Subcutaneous abdominal adipose tissue (tissue), 5 donors: Measurements from ENCODE around the gene ZBTB42.
A peak's percentile ranks its signal among the peaks of the same experiment; 100 is the strongest.

Experiments used
- H3K27ac ChIP-seq: one replicate; pipeline ENCODE4 v1.7.0; 2013; ENCODE audit warnings: low read depth, mild to moderate bottlenecking, inconsistent platforms, low read length, moderate library complexity
- H3K27me3 ChIP-seq, 5 donors: one replicate each; pipeline ENCODE4 v1.7.0; 2013; ENCODE audit warnings: low read length in 5 of 5, inconsistent platforms in 1 of 5; ENCODE audit not compliant: control insufficient read depth in 5 of 5, insufficient read depth in 4 of 5
- H3K36me3 ChIP-seq, 5 donors: one replicate each; pipeline ENCODE4 v1.7.0; 2013; ENCODE audit warnings: low read length in 5 of 5; ENCODE audit not compliant: control insufficient read depth in 5 of 5, insufficient read depth in 5 of 5
- H3K4me1 ChIP-seq, 5 donors: one replicate each; pipeline ENCODE4 v1.7.0; 2013; ENCODE audit warnings: low read length in 5 of 5, mild to moderate bottlenecking in 3 of 5, moderate library complexity in 1 of 5; ENCODE audit not compliant: control insufficient read depth in 5 of 5, insufficient read depth in 5 of 5
- H3K4me3 ChIP-seq, 5 donors: one replicate each; pipeline ENCODE4 v1.7.0; 2013; ENCODE audit warnings: low read length in 5 of 5, low read depth in 1 of 5
- H3K9ac ChIP-seq, 5 donors: one replicate each; pipeline ENCODE4 v1.7.0; 2013; ENCODE audit warnings: low read length in 5 of 5, mild to moderate bottlenecking in 4 of 5, moderate library complexity in 3 of 5
- H3K9me3 ChIP-seq, 5 donors: one replicate each; pipeline ENCODE4 v1.7.0; 2013; ENCODE audit warnings: low read length in 5 of 5; ENCODE audit not compliant: control insufficient read depth in 5 of 5
- donor health status: healthy.
- donor health status: healthy.
- donor health status: healthy.
- donor health status: healthy.
- donor health status: healthy.

ZBTB42 gene

GRCh38 chr14:104800771-104801519 lies at the start of gene ZBTB42:
Gene ZBTB42, plus strand, starts transcription at chr14:104801101. Its CDS starts 97 bp downstream, at chr14:104801198.
- no peaks in the 10 kb centered on the region for H3K9me3 ChIP-seq
- no peaks in the 10 kb centered on the region for H3K36me3 ChIP-seq
- H3K27ac ChIP-seq, result peak within 1 kb of the TSS; percentile 97
- peak within 1 kb of the TSS; percentile 40 to 78 (median 75) for H3K4me3 ChIP-seq
- H3K4me1 ChIP-seq, result peaks cover 16 to 69% (median 58%) of the 10 kb centered on the region in 5 donors
- H3K27me3 ChIP-seq, result no peaks in the 10 kb centered on the region
- peak within 1 kb of the TSS; percentile 56 to 92 (median 84) for H3K9ac ChIP-seq

GRCh38 chr14:104751539-104752422 lies 49.1 kb upstream of the ZBTB42 start:
- Histone ChIP-seq H3K27ac (peak overlapping the region; percentile 60), H3K4me1 (peaks cover 11 to 62% (median 51%) of the 10 kb centered on the region in 5 donors), H3K9ac (peak overlapping the region in 4 of 5 donors; percentile 34 to 74 (median 64)), H3K36me3 (peaks cover 0 to 16% (median 15%) of the 10 kb centered on the region in 5 donors), H3K9me3 (no peaks in the 10 kb centered on the region), H3K4me3 (peak overlapping the region; percentile 64 to 93 (median 78)), H3K27me3 (no peaks in the 10 kb centered on the region)

GRCh38 chr14:104752423-104752734 lies 48.5 kb upstream of the ZBTB42 start:
- Histone ChIP-seq H3K36me3 (peaks cover 0 to 22% (median 21%) of the 10 kb centered on the region in 5 donors), H3K4me3 (peak overlapping the region; percentile 64 to 93 (median 78)), H3K27me3 (no peaks in the 10 kb centered on the region), H3K27ac (peak overlapping the region; percentile 60), H3K9me3 (no peaks in the 10 kb centered on the region), H3K4me1 (peaks cover 11 to 56% (median 45%) of the 10 kb centered on the region in 5 donors), H3K9ac (peak overlapping the region in 4 of 5 donors; percentile 34 to 74 (median 64))

- Histone ChIP-seq H3K9ac (peak within 1 kb of the TSS in 4 of 5 donors; percentile 91 to 95 (median 93)), H3K27me3 (no peaks in the 10 kb centered on the region), H3K9me3 (no peaks in the 10 kb centered on the region), H3K4me3 (peak within 1 kb of the TSS; percentile 78 to 97 (median 93)), H3K36me3 (peaks cover 0 to 27% (median 27%) of the 10 kb centered on the region in 5 donors), H3K27ac (peak within 1 kb of the TSS; percentile 60), H3K4me1 (peaks cover 11 to 51% (median 43%) of the 10 kb centered on the region in 5 donors)
Measured at GRCh38 chr14:104752735-104753527, 48.0 kb upstream of the ZBTB42 start, which contains the start of gene SIVA1. Gene SIVA1, plus strand, starts transcription at chr14:104753147. Its CDS starts 55 bp downstream, at chr14:104753202.

- no peaks in the 10 kb centered on the region for H3K27me3 ChIP-seq
- H3K36me3 ChIP-seq, result peaks cover 0 to 34% (median 32%) of the 10 kb centered on the region in 5 donors
- peaks cover 11 to 47% (median 40%) of the 10 kb centered on the region in 5 donors for H3K4me1 ChIP-seq
- H3K9me3 ChIP-seq, result no peaks in the 10 kb centered on the region
- peak overlapping the region in 4 of 5 donors; percentile 91 to 95 (median 93) for H3K9ac ChIP-seq
- H3K4me3 ChIP-seq, result peak overlapping the region; percentile 78 to 97 (median 93)
- H3K27ac ChIP-seq, result peak overlapping the region; percentile 46
Measured at GRCh38 chr14:104753528-104754212, 47.2 kb upstream of the ZBTB42 start.

DNA sequence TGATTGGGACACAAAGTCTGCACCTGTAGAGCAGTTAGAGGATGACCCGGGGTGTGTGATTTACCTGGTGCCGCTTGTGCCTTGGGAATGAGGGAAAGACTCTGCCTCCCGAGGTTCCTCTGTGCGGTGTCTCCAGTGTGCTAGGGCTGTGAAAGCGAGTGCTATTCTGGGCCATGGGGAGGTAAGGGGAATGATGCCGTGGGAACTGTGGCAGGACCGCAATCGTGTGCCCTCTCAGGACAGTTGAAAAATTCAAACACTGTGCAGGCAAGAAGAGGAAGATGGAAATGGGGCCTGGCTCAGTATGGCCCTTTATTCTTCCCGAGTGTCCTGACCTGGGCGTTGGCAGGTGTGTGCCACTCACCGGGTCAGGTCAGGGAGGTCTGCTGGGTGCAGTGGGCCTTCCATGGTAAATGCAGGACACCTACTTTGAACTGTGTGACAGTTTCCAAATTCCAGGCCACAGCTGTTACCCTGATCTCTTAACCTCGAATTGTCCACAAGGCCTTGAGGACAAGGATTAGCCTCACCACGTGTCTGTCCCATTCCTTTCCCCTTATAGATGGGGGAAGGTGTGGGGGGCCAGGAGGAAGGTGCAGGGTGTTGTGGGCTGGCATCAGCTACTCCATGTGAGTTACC lies 46.6 kb upstream of the ZBTB42 start:
- Histone ChIP-seq H3K4me1 (peaks cover 9 to 40% (median 33%) of the 10 kb centered on the region in 5 donors), H3K36me3 (peaks cover 0 to 41% (median 38%) of the 10 kb centered on the region in 5 donors), H3K27me3 (no peaks in the 10 kb centered on the region), H3K9me3 (no peaks in the 10 kb centered on the region), H3K4me3 (peak overlapping the region; percentile 78 to 97 (median 93)), H3K27ac (no peak overlapping the region), H3K9ac (peak overlapping the region in 4 of 5 donors; percentile 91 to 95 (median 93))

DNA sequence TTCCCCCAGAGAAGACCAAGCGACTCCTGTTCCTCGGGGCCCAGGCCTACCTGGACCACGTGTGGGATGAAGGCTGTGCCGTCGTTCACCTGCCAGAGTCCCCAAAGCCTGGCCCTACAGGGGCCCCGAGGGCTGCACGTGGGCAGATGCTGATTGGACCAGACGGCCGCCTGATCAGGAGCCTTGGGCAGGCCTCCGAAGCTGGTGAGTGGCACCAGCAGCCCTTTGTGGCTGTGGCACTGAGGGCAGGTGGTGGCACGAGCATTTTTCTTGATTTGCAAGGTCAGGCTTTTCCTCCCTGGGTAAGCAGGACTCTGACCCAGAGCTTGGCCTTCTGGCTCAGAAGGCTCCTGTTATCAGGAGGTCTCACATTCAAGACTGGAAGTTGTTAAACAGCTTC lies 45.3 kb upstream of the ZBTB42 start:
- peaks cover 0 to 53% (median 50%) of the 10 kb centered on the region in 5 donors for H3K36me3 ChIP-seq
- no peak overlapping the region for H3K27ac ChIP-seq
- H3K9ac ChIP-seq, result no peak overlapping the region
- no peaks in the 10 kb centered on the region for H3K9me3 ChIP-seq
- H3K27me3 ChIP-seq, result no peaks in the 10 kb centered on the region
- H3K4me3 ChIP-seq, result no peak overlapping the region
- peaks cover 9 to 27% (median 26%) of the 10 kb centered on the region in 5 donors for H3K4me1 ChIP-seq

DNA sequence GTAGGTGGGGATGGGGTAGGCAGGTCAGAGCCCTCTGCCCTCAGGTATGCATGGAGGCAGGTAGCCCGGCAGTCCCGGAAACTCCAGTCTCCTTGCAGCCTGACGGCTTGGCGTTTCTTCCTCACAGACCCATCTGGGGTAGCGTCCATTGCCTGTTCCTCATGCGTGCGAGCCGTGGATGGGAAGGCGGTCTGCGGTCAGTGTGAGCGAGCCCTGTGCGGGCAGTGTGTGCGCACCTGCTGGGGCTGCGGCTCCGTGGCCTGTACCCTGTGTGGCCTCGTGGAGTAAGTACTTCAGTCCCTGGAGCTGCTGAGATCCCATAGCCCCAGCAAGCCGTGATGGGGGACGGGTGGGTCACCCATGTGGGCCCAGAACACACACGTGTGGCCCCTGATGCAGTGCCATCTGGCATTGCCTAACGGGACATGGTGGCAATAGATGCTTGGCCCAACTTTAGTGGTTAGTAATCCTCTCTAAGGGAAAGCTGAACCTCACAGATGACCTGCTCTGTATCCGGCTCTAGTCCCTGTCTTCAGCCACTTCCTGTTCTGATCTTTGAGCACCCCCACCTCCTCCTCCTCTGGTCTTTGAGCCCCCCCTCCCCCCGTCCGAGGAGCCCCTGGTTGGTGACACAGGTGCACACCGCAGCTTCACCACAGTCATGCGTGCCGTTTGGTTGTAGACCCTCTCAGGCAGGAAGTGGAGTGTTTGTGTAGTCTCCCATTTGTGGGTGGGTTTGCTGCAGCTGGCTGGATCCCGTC lies 44.2 kb upstream of the ZBTB42 start:
- no peak overlapping the region for H3K4me3 ChIP-seq
- peaks cover 9 to 27% (median 26%) of the 10 kb centered on the region in 5 donors for H3K4me1 ChIP-seq
- H3K9ac ChIP-seq, result no peak overlapping the region
- peaks cover 0 to 64% (median 55%) of the 10 kb centered on the region in 5 donors for H3K36me3 ChIP-seq
- H3K27me3 ChIP-seq, result no peaks in the 10 kb centered on the region
- no peak overlapping the region for H3K27ac ChIP-seq
- H3K9me3 ChIP-seq, result no peaks in the 10 kb centered on the region
